SH-SY5Y (cell line): Measurements from ENCODE around the gene SLC25A31.

Source experiments
- GATA2 ChIP-seq: IDR thresholded peaks from 2 replicates; pipeline ENCODE4 v1.6.1; 2011; ENCODE audit warnings: mild to moderate bottlenecking, low read depth, low read length
- GATA3 ChIP-seq: IDR thresholded peaks from 2 replicates; pipeline ENCODE4 v1.6.1; 2011; ENCODE audit warnings: low read depth, mild to moderate bottlenecking, low read length, moderate library complexity

DNA sequence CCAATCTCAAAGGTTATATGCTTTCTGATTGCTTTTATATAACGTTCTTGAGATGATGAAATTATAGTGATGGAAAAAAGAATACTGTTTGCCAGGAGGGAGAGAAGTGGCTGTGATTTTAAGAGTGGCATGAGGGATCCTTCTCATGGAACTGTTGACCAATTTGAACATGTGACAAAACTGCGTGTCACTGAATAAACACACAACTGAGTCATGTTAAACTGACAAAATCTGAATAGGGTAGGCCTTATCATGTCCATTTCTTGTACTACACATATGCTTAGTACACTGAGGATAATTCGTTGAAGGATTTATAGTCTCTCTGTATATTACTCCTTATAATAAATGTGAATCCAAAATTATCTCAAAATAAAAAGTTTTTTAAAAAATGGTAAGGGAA lies 29.7 kb downstream of the SLC25A31 start:
- TF ChIP-seq GATA2 (no peak), GATA3 (no peak)
